HepG2 (cell line): ENCODE measurements around the gene ST6GALNAC4. TPM values are rescaled to one million over a fixed set of nuclear protein-coding genes. Genes with fewer than 3 reads are reported as not detected.

Source experiments
- ADNP ChIP-seq: sonication (generic); formaldehyde crosslinking; IDR thresholded peaks from 2 replicates; pipeline ENCODE4 v1.4.0; 2020; ENCODE audit warnings: missing genetic modification reagents
- DPF2 ChIP-seq: sonication (generic); formaldehyde crosslinking; IDR thresholded peaks from 2 replicates; pipeline ENCODE4 v1.4.0; 2020; ENCODE audit warnings: mild to moderate bottlenecking, low read depth, missing genetic modification reagents, borderline replicate concordance
- GABPB1 ChIP-seq: IDR thresholded peaks from 2 replicates; pipeline ENCODE4 v1.6.1; 2016; ENCODE audit warnings: mild to moderate bottlenecking, missing genetic modification reagents, moderate library complexity, missing compliant biosample characterization
- PAXIP1 ChIP-seq: sonication (generic); formaldehyde crosslinking; conservative IDR thresholded peaks from 2 replicates; pipeline ENCODE4 v1.4.0; 2020; ENCODE audit warnings: mild to moderate bottlenecking, missing genetic modification reagents, moderate library complexity
- RBM39 ChIP-seq: fragments of 200-400 bp; formaldehyde crosslinking; IDR thresholded peaks from one replicate; pipeline ENCODE4 v1.6.1; 2018; ENCODE audit warnings: antibody characterized with exemption, mild to moderate bottlenecking, low read depth, low read length; ENCODE audit not compliant: poor library complexity, severe bottlenecking
- TFE3 ChIP-seq: IDR thresholded peaks from 2 replicates; pipeline ENCODE4 v1.6.1; 2016
- THYN1 ChIP-seq: sonication (generic); formaldehyde crosslinking; IDR thresholded peaks from 2 replicates; pipeline ENCODE4 v1.8.1; 2023; ENCODE audit warnings: low read depth, mild to moderate bottlenecking, moderate library complexity, missing genetic modification reagents, borderline replicate concordance
- XBP1 ChIP-seq: sonication (generic); formaldehyde crosslinking; IDR thresholded peaks from 2 replicates; pipeline ENCODE4 v1.5.0; 2020; ENCODE audit warnings: missing genetic modification reagents
- ZNF10 ChIP-seq: sonication (generic); formaldehyde crosslinking; IDR thresholded peaks from 2 replicates; pipeline ENCODE4 v1.4.0; 2020; ENCODE audit warnings: mild to moderate bottlenecking, low read depth, missing genetic modification reagents, borderline replicate concordance
- ZNF235 ChIP-seq: sonication (generic); formaldehyde crosslinking; IDR thresholded peaks from 2 replicates; pipeline ENCODE4 v1.8.1; 2023; ENCODE audit warnings: mild to moderate bottlenecking, missing genetic modification reagents, borderline replicate concordance
- polyA plus RNA-seq, 8 experiments: library from polyadenylated mRNA; depleted of rRNA in 3 of 8; stranded (reverse) in 7 of 8; unstranded in 1 of 8; fragments of >200 nt; fragmentation: Illumina TruSeq in 4 of 8; extraction: Trizol in 4 of 8; gene quantifications; 2 replicates each; pipeline versions ENCODE4 v1.2.1 to v1.2.3, GENCODE V29; 2011 to 2016; ENCODE audit warnings: low read depth in 4 of 8, missing spikeins in 1 of 8, mixed read lengths in 1 of 8; ENCODE audit not compliant: insufficient read depth in 1 of 8
- total RNA-seq, 5 experiments: library from RNA; depleted of rRNA; stranded (reverse); fragments of >200 nt; fragmentation: Illumina TruSeq; extraction: Trizol; gene quantifications; 2 replicates each; pipeline ENCODE4 v1.2.3, GENCODE V29; 2016; ENCODE audit warnings: low read depth in 1 of 5
- TF ChIP-seq, protein P1 (sequence below): fragments of 450-650 bp; IDR thresholded peaks from 2 replicates; pipeline ENCODE4 v1.6.1; 2017
- TF ChIP-seq, protein P2 (sequence below), 2 experiments: IDR thresholded peaks; 2 replicates each; pipeline ENCODE4 v1.6.1; 2011 to 2012; ENCODE audit warnings: low read length in 2 of 2, borderline replicate concordance in 1 of 2, low read depth in 1 of 2, mild to moderate bottlenecking in 1 of 2, moderate library complexity in 1 of 2

ST6GALNAC4 gene
- total and polyA plus RNA-seq, 2 of the 13 experiments (the other 11 are each of a cell fraction or from before 2014, with no cell fraction given), result 18.8 to 27.7 TPM

DNA sequence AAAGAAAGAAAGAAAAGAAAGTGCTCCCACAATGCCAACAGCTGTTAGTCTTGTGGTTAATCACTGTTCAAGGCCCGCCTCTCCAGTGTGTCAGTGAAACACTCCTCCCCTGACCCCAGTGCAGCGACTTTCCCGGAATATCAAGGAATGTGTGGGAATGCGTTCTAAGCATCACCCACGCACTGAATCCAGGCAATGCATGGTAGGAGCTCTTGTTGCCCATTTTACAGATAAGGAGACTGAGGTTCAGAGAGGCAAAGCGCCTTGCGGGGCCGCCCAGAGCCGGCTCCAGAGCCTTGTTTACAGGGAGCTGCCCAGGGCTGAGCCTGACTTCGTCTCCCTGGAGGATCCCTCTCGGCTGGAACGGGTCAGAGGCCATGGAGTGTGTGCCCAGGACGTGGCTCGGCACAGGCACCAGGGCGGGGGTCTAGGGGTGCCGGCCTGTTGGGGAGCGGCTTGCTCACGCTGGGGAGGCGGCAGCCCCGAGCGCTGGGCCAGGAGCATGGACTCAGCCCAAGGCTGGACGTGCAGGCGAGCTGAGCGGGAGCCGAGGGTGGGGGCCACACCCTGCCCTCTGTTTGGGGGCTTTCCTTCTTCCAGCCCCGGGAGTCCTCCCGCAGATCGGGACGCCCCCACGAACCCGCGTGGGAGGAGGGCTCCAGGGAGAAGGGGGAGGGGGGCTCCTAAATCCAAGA lies 18.3 kb downstream of the ST6GALNAC4 start (continued):
- TF ChIP-seq, protein P1, sequence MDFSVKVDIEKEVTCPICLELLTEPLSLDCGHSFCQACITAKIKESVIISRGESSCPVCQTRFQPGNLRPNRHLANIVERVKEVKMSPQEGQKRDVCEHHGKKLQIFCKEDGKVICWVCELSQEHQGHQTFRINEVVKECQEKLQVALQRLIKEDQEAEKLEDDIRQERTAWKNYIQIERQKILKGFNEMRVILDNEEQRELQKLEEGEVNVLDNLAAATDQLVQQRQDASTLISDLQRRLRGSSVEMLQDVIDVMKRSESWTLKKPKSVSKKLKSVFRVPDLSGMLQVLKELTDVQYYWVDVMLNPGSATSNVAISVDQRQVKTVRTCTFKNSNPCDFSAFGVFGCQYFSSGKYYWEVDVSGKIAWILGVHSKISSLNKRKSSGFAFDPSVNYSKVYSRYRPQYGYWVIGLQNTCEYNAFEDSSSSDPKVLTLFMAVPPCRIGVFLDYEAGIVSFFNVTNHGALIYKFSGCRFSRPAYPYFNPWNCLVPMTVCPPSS, result no peak
- TF ChIP-seq THYN1 (no peak), PAXIP1 (CRISPR knock-in tag) (0 out of 2 replicates have a peak, but pooled peaks have one; percentile 25), ADNP (CRISPR knock-in tag) (peak; percentile 93; the same call in 1 of the 2 replicates), ZNF10 (CRISPR knock-in tag) (no peak), XBP1 (CRISPR knock-in tag) (no peak), DPF2 (CRISPR knock-in tag) (no peak), RBM39 (no peak), ZNF235 (no peak), GABPB1 (CRISPR knock-in tag) (peak; percentile 54; the same call in 1 of the 2 replicates), TFE3 (no peak)
- TF ChIP-seq, protein P2, sequence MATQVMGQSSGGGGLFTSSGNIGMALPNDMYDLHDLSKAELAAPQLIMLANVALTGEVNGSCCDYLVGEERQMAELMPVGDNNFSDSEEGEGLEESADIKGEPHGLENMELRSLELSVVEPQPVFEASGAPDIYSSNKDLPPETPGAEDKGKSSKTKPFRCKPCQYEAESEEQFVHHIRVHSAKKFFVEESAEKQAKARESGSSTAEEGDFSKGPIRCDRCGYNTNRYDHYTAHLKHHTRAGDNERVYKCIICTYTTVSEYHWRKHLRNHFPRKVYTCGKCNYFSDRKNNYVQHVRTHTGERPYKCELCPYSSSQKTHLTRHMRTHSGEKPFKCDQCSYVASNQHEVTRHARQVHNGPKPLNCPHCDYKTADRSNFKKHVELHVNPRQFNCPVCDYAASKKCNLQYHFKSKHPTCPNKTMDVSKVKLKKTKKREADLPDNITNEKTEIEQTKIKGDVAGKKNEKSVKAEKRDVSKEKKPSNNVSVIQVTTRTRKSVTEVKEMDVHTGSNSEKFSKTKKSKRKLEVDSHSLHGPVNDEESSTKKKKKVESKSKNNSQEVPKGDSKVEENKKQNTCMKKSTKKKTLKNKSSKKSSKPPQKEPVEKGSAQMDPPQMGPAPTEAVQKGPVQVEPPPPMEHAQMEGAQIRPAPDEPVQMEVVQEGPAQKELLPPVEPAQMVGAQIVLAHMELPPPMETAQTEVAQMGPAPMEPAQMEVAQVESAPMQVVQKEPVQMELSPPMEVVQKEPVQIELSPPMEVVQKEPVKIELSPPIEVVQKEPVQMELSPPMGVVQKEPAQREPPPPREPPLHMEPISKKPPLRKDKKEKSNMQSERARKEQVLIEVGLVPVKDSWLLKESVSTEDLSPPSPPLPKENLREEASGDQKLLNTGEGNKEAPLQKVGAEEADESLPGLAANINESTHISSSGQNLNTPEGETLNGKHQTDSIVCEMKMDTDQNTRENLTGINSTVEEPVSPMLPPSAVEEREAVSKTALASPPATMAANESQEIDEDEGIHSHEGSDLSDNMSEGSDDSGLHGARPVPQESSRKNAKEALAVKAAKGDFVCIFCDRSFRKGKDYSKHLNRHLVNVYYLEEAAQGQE (IDR thresholded peaks at IDR 0.05; ENCODE audit: borderline replicate concordance in 1 of 2, low read depth in 1 of 2, low read length in 2 of 2), result no peak
